K562 (cell line): ENCODE measurements around the gene CRYGC. TPM values are rescaled to one million over a fixed set of nuclear protein-coding genes. Genes with fewer than 3 reads are reported as not detected.

Source experiments
- CBX3 ChIP-seq, 2 experiments: IDR thresholded peaks; 1 replicate in 1 of 2; 2 replicates in 1 of 2; pipeline ENCODE4 v1.6.1; 2012; ENCODE audit warnings: inconsistent platforms in 2 of 2, low read length in 2 of 2, borderline replicate concordance in 1 of 2, control low read depth in 1 of 2
- ETV5 ChIP-seq: sonication (generic); formaldehyde crosslinking; IDR thresholded peaks from 2 replicates; pipeline ENCODE4 v1.4.0; 2020; ENCODE audit warnings: low read depth, mild to moderate bottlenecking, missing genetic modification reagents
- KLF16 ChIP-seq: IDR thresholded peaks from 2 replicates; pipeline ENCODE4 v1.6.1; 2016; ENCODE audit warnings: antibody characterized with exemption
- SIN3A ChIP-seq, 2 experiments: fragments of 150-350 bp in 1 of 2; IDR thresholded peaks; 2 replicates each; pipeline ENCODE4 v1.6.1; 2011 to 2016; ENCODE audit warnings: borderline replicate concordance in 2 of 2, low read depth in 2 of 2, low read length in 2 of 2, mild to moderate bottlenecking in 2 of 2, moderate library complexity in 2 of 2; ENCODE audit not compliant: control insufficient read depth in 1 of 2
- TRIM28 ChIP-seq: fragments of 450-650 bp; IDR thresholded peaks from 2 replicates; pipeline ENCODE4 v1.6.1; 2017
- ZFP36 ChIP-seq: fragments of 150-350 bp; IDR thresholded peaks from 2 replicates; pipeline ENCODE4 v1.6.1; 2018; ENCODE audit warnings: low read length, low read depth; ENCODE audit not compliant: partially characterized antibody
- polyA plus RNA-seq, 8 experiments: library from polyadenylated mRNA; depleted of rRNA in 4 of 8; stranded (reverse) in 5 of 8; unstranded in 3 of 8; fragments of >200 nt; fragmentation: Nextera tagmentation in 2 of 8; fragmentation: Illumina TruSeq in 1 of 8; extraction: Ambion mirVana in 2 of 8; extraction: Trizol in 1 of 8; gene quantifications; 2 replicates each; pipeline versions ENCODE4 v1.2.1 to v1.2.3, GENCODE V29; 2011 to 2014; ENCODE audit warnings: inconsistent platforms in 1 of 8, missing spikeins in 1 of 8
- total RNA-seq, 7 experiments: library from RNA; depleted of rRNA in 6 of 7; stranded (reverse); fragments of >200 nt in 6 of 7; fragmentation: Illumina TruSeq in 2 of 7; extraction: Trizol in 2 of 7; gene quantifications; 2 replicates each; pipeline versions ENCODE4 v1.2.1 to v1.2.3, GENCODE V29; 2011 to 2021; ENCODE audit warnings: low replicate concordance in 1 of 7
- TF ChIP-seq, protein P1 (sequence below): fragments of 200-400 bp; formaldehyde crosslinking; IDR thresholded peaks from 2 replicates; pipeline ENCODE4 v1.6.1; 2017; ENCODE audit warnings: mild to moderate bottlenecking, low read depth, low read length, moderate library complexity

Gene CRYGC
- total and polyA plus RNA-seq, 9 of the 15 experiments (the other 6 are each of a cell fraction or from before 2014, with no cell fraction given), result not detected

DNA sequence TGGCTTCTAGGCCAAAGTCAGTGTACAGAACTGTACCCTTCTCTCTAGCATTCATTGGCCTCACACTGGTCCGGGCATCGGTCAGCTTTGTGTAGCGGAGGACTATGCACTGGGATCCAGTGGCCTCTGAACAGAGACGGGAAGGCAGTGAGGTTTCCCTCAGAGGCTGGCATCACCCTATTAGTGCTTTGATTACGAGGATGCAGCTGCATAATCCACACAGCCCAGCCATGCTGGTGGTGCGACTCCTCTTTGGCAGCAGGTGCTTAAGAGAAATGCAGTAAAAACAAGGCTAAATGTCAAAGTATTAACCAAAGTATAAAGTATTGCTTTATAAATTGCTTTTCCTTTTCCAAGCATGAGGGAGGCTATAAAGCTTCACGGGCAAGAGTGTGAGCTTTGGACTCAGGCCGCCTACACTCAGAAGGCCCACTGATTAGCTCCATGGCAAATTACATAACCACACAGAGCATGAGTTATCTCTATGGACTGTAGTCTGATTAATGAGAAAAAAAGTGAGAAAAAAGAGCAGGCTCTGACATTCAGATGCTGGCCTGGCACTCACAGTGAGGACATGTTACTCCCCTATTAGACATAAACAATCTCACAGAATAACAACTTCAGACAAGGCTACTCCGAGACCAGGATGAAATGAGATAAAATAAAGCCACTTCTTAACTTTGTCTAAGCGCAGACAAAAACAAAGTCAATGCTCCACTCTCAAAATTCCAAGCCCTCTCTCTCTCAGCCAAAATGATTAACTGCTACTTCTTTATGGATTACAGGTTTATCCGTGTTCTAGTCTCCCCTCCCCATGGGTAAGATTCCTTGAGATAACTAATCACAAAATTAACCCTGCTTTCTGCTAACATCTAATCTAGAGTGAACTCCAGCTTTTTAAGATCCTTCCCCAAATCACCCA is 6.4 kb upstream of the CRYGC start (continued):
- TF ChIP-seq ZFP36 (no peak), CBX3 (IDR thresholded peaks at IDR 0.05; ENCODE audit: borderline replicate concordance in 1 of 2, low read length in 2 of 2) (no peak), TRIM28 (no peak), KLF16 (no peak), ETV5 (CRISPR knock-in tag) (no peak), SIN3A (IDR thresholded peaks at IDR 0.05; ENCODE audit: borderline replicate concordance in 2 of 2, control insufficient read depth in 1 of 2, low read depth in 2 of 2, low read length in 2 of 2) (no peak)
- TF ChIP-seq, protein P1, sequence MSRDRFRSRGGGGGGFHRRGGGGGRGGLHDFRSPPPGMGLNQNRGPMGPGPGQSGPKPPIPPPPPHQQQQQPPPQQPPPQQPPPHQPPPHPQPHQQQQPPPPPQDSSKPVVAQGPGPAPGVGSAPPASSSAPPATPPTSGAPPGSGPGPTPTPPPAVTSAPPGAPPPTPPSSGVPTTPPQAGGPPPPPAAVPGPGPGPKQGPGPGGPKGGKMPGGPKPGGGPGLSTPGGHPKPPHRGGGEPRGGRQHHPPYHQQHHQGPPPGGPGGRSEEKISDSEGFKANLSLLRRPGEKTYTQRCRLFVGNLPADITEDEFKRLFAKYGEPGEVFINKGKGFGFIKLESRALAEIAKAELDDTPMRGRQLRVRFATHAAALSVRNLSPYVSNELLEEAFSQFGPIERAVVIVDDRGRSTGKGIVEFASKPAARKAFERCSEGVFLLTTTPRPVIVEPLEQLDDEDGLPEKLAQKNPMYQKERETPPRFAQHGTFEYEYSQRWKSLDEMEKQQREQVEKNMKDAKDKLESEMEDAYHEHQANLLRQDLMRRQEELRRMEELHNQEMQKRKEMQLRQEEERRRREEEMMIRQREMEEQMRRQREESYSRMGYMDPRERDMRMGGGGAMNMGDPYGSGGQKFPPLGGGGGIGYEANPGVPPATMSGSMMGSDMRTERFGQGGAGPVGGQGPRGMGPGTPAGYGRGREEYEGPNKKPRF, result no peak
- TF ChIP-seq, all 486 proteins: peak for 0
